Mesodermal cell (in vitro differentiated cells): ENCODE data around the gene KIAA1217.

Source experiments
- H3K27ac ChIP-seq: 2 replicates; pipeline ENCODE4 v1.7.0; 2013; ENCODE audit warnings: mild to moderate bottlenecking, low read depth, low read length, moderate library complexity; ENCODE audit not compliant: severe bottlenecking
- H3K36me3 ChIP-seq: 2 replicates; pipeline ENCODE4 v1.7.1; 2013; ENCODE audit warnings: mild to moderate bottlenecking, low read length, moderate library complexity; ENCODE audit not compliant: control insufficient read depth, insufficient read depth
- H3K4me1 ChIP-seq: one replicate; pipeline ENCODE4 v1.7.1; 2013; ENCODE audit warnings: mild to moderate bottlenecking, low read length; ENCODE audit not compliant: insufficient read depth, control insufficient read depth, poor library complexity, severe bottlenecking
- H3K4me3 ChIP-seq: 2 replicates; pipeline ENCODE4 v1.7.0; 2013; ENCODE audit warnings: low read length, control low read depth, mild to moderate bottlenecking; ENCODE audit not compliant: insufficient read depth, poor library complexity, severe bottlenecking; ENCODE audit errors: extremely low read depth
- H3K9me3 ChIP-seq: 2 replicates; pipeline ENCODE4 v1.7.1; 2013; ENCODE audit warnings: mild to moderate bottlenecking, low read length, moderate library complexity; ENCODE audit not compliant: control insufficient read depth
- WGBS, 2 experiments: methylation state at CpG; one replicate each; pipeline ENCODE4 v1.1.5; 2013; ENCODE audit warnings: missing lambda C conversion rate in 2 of 2; ENCODE audit not compliant: insufficient coverage in 2 of 2; 5-methylcytosine and 5-hydroxymethylcytosine counted together

Gene KIAA1217

DNA sequence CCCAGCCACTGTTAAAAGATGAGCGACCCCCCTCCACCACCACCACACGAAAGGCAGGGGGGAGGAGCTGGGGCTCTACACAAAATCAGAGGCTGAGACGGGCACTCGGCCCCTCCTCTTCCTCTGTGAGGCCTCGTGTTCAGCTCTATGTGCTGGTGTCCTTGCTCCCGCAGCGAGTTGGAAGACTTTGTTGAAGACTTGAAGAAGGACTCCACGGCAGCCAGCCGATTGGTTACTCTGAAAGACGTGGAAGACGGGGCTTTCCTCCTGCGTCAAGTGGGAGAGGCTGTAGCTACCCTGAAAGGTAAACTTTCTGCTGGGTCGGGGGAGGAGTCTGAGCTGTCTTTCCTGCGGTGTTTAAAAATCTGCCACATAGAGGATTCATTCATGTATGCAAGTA is 311.0 kb downstream of the KIAA1217 start:
- peaks cover 10% of the 10 kb centered on the region for H3K36me3 ChIP-seq
- H3K4me1 ChIP-seq: no peaks in the 10 kb centered on the region
- no peak overlapping the region for H3K4me3 ChIP-seq
- H3K9me3 ChIP-seq: no peaks in the 10 kb centered on the region
- 71 to 74% methylated on average over 11 of the region's 14 CpGs for WGBS, 2 experiments
- no peak overlapping the region for H3K27ac ChIP-seq

DNA sequence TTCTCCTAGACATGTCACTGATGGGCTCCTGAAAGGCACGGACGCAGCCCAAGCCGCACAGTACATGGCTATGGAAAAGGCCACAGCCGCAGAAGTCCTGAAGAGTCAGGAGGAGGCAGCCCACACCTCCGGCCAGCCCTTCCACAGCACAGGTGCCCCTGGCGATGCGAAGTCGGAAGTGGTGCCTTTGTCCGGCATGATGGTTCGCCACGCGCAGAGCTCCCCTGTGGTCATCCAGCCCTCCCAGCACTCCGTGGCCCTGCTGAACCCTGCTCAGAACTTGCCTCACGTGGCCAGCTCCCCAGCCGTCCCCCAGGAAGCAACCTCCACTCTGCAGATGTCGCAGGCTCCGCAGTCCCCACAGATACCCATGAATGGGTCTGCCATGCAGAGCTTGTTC is 315.4 kb downstream of the KIAA1217 start:
- Histone ChIP-seq H3K4me1 (no peaks in the 10 kb centered on the region), H3K9me3 (no peaks in the 10 kb centered on the region), H3K36me3 (peaks cover 18% of the 10 kb centered on the region), H3K4me3 (no peak overlapping the region), H3K27ac (no peak overlapping the region)
- WGBS, 2 experiments: 94 to 95% methylated on average over 16 to 17 of the region's 17 CpGs

DNA sequence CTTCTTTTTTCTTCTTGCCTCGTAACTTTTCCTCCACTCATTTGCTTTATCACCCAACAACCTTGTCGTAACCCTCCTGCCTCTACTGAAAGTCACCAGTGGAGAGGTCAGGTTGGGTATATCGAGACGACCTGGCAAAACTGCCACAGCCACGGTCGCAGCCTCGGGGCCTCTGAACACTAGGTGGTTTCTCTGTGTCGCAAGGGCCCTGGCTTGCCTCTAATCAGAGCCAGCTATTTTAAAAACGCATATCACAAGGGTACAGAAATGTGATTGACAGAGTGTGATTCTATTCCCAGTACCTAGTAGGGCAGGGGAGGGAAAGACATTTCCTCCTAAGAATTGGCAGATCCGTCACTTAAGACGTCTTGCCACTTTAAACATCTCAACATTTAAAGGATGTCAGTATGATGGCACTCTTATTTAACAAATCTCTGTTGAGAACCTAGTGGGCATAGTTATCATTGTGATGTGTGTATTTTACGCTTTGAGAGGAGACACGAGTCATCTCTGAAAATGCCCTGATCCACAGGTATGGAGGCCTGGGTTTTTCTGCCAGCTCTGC is 317.2 kb downstream of the KIAA1217 start:
- H3K36me3 ChIP-seq: peaks cover 18% of the 10 kb centered on the region
- WGBS, 2 experiments: 90 to 92% methylated on average over 3 to 9 of the region's 13 CpGs
- no peaks in the 10 kb centered on the region for H3K9me3 ChIP-seq
- H3K27ac ChIP-seq: no peak overlapping the region
- no peaks in the 10 kb centered on the region for H3K4me1 ChIP-seq
- no peak overlapping the region for H3K4me3 ChIP-seq

DNA sequence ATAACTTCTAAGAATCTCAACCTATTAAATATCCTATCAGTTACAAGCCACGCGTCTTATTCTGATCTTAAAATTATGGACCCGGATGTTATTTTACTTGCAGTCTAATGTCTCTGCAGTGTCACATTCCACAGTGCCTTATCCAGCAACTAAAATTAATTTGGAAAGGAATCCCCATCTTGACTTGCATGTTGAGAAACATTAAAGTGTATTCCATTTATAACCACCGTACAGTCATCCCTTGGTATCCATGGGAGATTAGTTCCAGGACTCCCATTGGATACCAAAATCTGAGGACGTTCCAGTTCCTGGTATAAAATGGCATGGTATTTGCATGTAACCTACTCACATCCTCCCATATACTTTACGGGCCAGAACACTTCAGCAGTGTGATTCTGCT is 320.0 kb downstream of the KIAA1217 start:
- H3K4me1 ChIP-seq: no peaks in the 10 kb centered on the region
- H3K36me3 ChIP-seq: peaks cover 33% of the 10 kb centered on the region
- WGBS, 2 experiments: 88 to 100% methylated on average over 2 to 3 of the region's 6 CpGs
- no peak overlapping the region for H3K27ac ChIP-seq
- H3K9me3 ChIP-seq: no peaks in the 10 kb centered on the region
- H3K4me3 ChIP-seq: no peak overlapping the region

DNA sequence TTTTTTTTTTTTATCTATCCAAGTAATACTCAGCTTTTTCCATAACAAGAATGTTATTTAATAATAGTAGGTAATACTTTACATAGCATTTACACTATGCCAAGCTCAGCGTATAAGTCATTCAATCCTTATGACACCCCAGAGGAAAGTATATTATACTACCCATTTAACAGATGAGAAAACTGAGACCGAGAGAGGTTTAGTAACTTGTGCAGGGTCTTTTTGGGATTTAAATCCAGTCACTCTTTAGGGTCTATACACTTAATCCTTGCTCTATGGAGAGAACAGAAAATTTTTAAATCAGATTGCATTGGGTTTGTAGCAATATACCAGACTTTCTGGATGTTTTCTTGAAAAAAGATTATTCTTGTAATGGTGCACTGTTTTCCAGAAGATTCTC is 322.5 kb downstream of the KIAA1217 start:
- Histone ChIP-seq H3K36me3 (peaks cover 34% of the 10 kb centered on the region), H3K4me3 (no peak overlapping the region), H3K4me1 (no peaks in the 10 kb centered on the region), H3K27ac (no peak overlapping the region), H3K9me3 (no peaks in the 10 kb centered on the region)
- no CpG with 5 or more reads among the region's 2 CpGs for WGBS, 2 experiments

DNA sequence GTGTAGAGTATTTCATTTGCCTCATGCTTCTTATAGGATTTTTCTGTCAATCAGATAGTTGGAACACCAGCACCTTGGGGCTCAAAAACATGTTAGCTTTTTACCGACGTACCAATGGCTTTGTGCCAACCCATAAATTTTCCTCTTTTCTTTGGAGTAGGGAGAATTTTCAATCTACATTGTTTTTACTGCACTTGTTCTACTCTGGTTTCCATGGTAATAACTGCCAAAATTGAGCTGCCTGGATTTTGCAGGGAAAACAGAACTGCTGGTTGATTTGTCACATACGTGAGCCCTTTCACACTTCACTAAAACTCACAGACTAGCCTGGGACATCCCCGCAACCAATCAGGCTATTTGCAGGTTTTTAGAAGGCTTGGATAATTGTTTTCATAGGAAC is 325.0 kb downstream of the KIAA1217 start:
- H3K36me3 ChIP-seq: peaks cover 33% of the 10 kb centered on the region
- H3K4me1 ChIP-seq: no peaks in the 10 kb centered on the region
- no peaks in the 10 kb centered on the region for H3K9me3 ChIP-seq
- no peak overlapping the region for H3K27ac ChIP-seq
- 95% methylated on average over 3 of the region's 4 CpGs; no CpG with 5 or more reads in 1 of the 2 experiments for WGBS, 2 experiments
- H3K4me3 ChIP-seq: no peak overlapping the region

DNA sequence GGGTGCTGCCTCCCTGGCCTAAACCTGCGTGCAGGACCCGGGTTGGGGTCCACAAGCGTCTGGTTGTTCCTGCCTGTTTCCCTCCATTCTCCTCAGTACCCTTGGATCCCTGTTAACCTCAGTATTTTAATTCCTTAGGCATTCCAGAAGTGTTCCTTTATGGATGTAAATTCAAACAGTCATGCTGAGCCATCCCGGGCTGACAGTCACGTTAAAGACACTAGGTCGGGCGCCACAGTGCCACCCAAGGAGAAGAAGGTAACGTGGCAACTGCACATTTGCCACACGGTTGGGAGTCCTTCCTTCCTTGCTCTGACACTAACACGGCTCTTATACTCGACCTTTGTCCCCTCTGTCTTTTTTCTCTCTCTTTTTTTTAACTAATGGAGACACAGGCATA is 327.7 kb downstream of the KIAA1217 start:
- H3K36me3 ChIP-seq: peaks cover 41% of the 10 kb centered on the region

DNA sequence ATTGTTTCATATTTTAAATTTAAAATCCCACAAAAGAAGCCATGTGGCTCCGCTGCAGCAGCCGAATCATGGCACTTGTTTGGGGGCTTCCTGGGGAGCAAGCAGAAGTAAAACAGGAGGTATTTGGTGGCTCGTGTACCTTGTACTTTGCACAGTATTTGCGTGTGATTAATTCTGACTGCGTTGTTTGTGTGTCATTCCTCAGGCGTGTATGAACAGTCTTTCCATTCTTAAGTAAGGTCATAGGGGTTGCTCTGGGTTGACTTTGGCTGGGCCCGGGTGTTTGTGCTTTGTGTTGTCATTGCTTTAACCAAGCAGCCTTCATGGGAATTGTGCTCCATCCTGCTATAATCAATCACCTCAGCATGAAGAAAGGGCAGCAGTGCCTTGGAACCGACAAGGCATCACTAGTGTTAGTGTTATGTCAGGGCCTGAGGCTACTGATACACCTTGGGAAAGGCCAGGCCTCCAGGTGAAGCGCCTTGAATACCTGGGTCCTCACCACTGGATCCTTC is 332.4 kb downstream of the KIAA1217 start:
- Histone ChIP-seq H3K4me1 (no peaks in the 10 kb centered on the region), H3K9me3 (no peaks in the 10 kb centered on the region), H3K36me3 (peaks cover 18% of the 10 kb centered on the region), H3K4me3 (no peak overlapping the region), H3K27ac (no peak overlapping the region)
- 88 to 95% methylated on average over 6 to 8 of the region's 9 CpGs for WGBS, 2 experiments

More for the DNA sequence above, 327.7 kb downstream of the KIAA1217 start:
- 82 to 84% methylated on average over 8 to 9 of the region's 11 CpGs for WGBS, 2 experiments
- no peaks in the 10 kb centered on the region for H3K4me1 ChIP-seq
- H3K4me3 ChIP-seq: no peak overlapping the region
- no peak overlapping the region for H3K27ac ChIP-seq
- H3K9me3 ChIP-seq: no peaks in the 10 kb centered on the region

DNA sequence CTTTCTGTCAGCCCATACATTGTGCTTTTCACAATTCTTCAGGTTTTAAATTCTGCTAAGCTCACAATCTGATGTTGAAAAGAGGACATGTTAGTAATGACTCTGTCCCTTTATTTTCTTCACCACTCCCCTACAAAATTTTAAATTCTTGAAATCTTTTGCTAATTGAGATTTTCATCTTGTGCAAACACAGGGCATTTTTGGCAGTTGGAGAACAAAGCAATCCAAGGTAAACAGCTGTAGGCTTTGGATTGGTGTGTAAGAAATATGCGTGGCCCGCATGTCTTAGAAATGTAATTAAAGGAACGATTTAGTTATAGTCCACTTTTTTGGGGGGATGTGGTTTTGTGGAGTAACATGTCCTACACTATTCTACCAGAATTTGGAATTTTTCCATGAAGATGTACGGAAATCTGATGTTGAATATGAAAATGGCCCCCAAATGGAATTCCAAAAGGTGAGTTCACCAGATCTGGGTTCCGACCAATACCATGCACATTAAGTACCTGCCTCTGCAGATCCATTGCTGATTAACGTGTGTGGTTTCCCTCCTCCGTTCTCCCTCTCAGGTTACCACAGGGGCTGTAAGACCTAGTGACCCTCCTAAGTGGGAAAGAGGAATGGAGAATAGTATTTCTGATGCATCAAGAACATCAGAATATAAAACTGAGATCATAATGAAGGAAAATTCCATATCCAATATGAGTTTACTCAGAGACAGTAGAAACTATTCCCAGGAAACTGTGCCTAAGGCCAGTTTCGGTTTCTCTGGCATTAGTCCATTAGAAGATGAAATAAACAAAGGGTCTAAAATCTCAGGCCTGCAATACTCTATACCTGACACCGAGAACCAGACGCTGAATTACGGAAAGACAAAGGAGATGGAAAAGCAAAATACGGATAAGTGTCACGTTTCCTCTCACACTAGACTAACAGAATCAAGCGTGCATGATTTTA is 333.7 kb downstream of the KIAA1217 start:
- H3K36me3 ChIP-seq: peaks cover 14% of the 10 kb centered on the region
- WGBS, 2 experiments: 97 to 98% methylated on average over 7 to 9 of the region's 14 CpGs

DNA sequence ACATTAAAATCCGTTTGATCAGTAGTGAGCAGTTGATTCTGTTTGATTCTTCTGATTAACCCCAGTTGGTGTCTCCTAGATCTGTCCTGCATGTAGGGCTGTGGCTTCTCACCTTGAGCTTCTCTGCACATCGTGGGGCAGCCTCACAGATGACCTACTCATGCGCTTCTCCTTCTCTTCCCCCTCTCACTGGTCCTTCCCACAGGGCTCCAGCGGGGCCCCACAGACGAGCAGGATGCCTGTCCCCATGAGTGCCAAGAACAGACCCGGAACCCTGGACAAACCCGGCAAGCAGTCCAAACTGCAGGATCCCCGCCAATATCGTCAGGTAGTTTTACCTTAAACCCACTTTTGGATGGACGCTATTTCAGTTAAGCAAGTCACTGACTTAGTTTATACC is 335.8 kb downstream of the KIAA1217 start:
- WGBS, 2 experiments: 95% methylated on average over 6 to 9 of the region's 10 CpGs
- Histone ChIP-seq H3K36me3 (peaks cover 10% of the 10 kb centered on the region), H3K4me3 (no peak overlapping the region), H3K27ac (no peak overlapping the region), H3K9me3 (no peaks in the 10 kb centered on the region), H3K4me1 (no peaks in the 10 kb centered on the region)

More for the DNA sequence above, 333.7 kb downstream of the KIAA1217 start:
- Histone ChIP-seq H3K27ac (no peak overlapping the region), H3K4me1 (no peaks in the 10 kb centered on the region), H3K9me3 (no peaks in the 10 kb centered on the region), H3K4me3 (no peak overlapping the region)
